Measurements from ENCODE around the gene COQ5.

- TF ChIP-seq, protein P1, sequence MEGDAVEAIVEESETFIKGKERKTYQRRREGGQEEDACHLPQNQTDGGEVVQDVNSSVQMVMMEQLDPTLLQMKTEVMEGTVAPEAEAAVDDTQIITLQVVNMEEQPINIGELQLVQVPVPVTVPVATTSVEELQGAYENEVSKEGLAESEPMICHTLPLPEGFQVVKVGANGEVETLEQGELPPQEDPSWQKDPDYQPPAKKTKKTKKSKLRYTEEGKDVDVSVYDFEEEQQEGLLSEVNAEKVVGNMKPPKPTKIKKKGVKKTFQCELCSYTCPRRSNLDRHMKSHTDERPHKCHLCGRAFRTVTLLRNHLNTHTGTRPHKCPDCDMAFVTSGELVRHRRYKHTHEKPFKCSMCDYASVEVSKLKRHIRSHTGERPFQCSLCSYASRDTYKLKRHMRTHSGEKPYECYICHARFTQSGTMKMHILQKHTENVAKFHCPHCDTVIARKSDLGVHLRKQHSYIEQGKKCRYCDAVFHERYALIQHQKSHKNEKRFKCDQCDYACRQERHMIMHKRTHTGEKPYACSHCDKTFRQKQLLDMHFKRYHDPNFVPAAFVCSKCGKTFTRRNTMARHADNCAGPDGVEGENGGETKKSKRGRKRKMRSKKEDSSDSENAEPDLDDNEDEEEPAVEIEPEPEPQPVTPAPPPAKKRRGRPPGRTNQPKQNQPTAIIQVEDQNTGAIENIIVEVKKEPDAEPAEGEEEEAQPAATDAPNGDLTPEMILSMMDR (IDR thresholded peaks at IDR 0.05; ENCODE audit: low read depth, low read length, missing input control) = no peak
- no peak for TF ChIP-seq TAF1 (conservative IDR thresholded peaks at IDR 0.05)
- TF ChIP-seq HNF4G (IDR thresholded peaks at IDR 0.05) = no peak
These were observed 56.4 kb downstream of the COQ5 start for GRCh38 chr12:120472521-120472920.
